Measurements from ENCODE around the gene TARM1. TPM values are rescaled to one million over a fixed set of nuclear protein-coding genes. Genes with fewer than 3 reads are reported as not detected.

The TARM1 gene
- total and polyA plus RNA-seq, 2 donors (not counting 1 experiment from before 2014, with no cell fraction given) = not detected

DNA sequence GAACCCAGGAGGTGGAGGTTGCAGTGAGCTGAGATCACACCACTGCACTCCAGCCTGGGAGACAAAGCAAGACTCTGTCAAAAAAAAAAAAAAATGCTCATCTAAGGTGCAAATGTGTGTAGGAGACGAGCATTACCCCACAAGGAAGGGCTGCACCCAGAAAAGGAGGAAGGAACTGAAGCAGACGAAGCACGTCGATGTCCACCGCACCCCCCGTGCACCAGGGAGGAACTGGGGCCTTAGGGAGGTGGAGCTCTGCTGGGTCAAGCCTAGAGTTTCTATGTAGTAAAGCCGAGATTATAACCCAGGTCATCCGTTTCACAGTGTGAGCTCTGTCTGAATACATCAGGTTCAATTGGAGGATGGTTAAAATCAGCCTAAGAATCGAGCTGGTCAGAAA is 18.5 kb downstream of the TARM1 start:
- H3K27ac Mint-ChIP-seq = no peak overlapping the region
- intact Hi-C loops (cut with micrococcal nuclease) = no loop called here
- Histone ChIP-seq H3K9ac (ENCODE audit: low read length) (no peak overlapping the region), H3K27ac (ENCODE audit: low read length in 2 of 2) (no peak overlapping the region), H3K4me3 (ENCODE audit: control extremely low read depth in 1 of 5, extremely low read depth in 1 of 5, insufficient read depth in 1 of 5, low read depth in 2 of 5, low read length in 4 of 5) (no peak overlapping the region), H3K36me3 (replicated peaks in 1 of 2; ENCODE audit: control extremely low read depth in 1 of 2, control insufficient read depth in 1 of 2, extremely low read depth in 1 of 2, insufficient read depth in 2 of 2, low read length in 1 of 2) (no peaks in the 10 kb centered on the region), H3K9me3 (ENCODE audit: control extremely low read depth in 1 of 3, control insufficient read depth in 2 of 3, insufficient read depth in 1 of 3, low read length in 2 of 3) (peaks cover 0 to 23% (median 0%) of the 10 kb centered on the region in 3 donors), H3K4me2 (replicated peaks; ENCODE audit: low read depth, low read length, poor library complexity, severe bottlenecking) (no peak overlapping the region), H3K27me3 (replicated peaks in 1 of 4; ENCODE audit: control extremely low read depth in 1 of 4, control insufficient read depth in 3 of 4, insufficient read depth in 4 of 4, low read length in 3 of 4) (no peaks in the 10 kb centered on the region), H3K4me1 (ENCODE audit: control insufficient read depth in 2 of 2, insufficient read depth in 2 of 2, low read length in 2 of 2) (no peaks in the 10 kb centered on the region), H3K79me2 (ENCODE audit: control insufficient read depth, insufficient read depth, low read length) (no peaks in the 10 kb centered on the region), H2AFZ (ENCODE audit: insufficient read depth, low read depth, low read length, poor library complexity, severe bottlenecking) (no peak overlapping the region), H4K20me1 (ENCODE audit: control insufficient read depth, insufficient read depth, low read length, poor library complexity, severe bottlenecking) (no peaks in the 10 kb centered on the region)
- H3K27me3 Mint-ChIP-seq = peaks cover 15% of the 10 kb centered on the region
- no peaks in the 10 kb centered on the region for H3K4me1 Mint-ChIP-seq
- TF ChIP-seq EZH2 (IDR thresholded peaks at IDR 0.05; ENCODE audit: borderline replicate concordance, insufficient read depth, low read depth, low read length, poor library complexity, severe bottlenecking) = no peak
- TF ChIP-seq, protein P1, sequence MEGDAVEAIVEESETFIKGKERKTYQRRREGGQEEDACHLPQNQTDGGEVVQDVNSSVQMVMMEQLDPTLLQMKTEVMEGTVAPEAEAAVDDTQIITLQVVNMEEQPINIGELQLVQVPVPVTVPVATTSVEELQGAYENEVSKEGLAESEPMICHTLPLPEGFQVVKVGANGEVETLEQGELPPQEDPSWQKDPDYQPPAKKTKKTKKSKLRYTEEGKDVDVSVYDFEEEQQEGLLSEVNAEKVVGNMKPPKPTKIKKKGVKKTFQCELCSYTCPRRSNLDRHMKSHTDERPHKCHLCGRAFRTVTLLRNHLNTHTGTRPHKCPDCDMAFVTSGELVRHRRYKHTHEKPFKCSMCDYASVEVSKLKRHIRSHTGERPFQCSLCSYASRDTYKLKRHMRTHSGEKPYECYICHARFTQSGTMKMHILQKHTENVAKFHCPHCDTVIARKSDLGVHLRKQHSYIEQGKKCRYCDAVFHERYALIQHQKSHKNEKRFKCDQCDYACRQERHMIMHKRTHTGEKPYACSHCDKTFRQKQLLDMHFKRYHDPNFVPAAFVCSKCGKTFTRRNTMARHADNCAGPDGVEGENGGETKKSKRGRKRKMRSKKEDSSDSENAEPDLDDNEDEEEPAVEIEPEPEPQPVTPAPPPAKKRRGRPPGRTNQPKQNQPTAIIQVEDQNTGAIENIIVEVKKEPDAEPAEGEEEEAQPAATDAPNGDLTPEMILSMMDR (IDR thresholded peaks at IDR 0.05) = no peak
- no peaks in the 10 kb centered on the region for H3K9me3 Mint-ChIP-seq (ENCODE audit: insufficient read depth)
- WGBS (ENCODE audit: insufficient coverage) = 29% methylated on average over 8 of the region's 9 CpGs
- ATAC-seq (ENCODE audit: low read depth) (no peak), DNase-seq (no peak)
- ChIA-PET POLR2A (no interaction called here), CTCF (no interaction called here)
- no peak overlapping the region for H3K4me3 Mint-ChIP-seq

DNA sequence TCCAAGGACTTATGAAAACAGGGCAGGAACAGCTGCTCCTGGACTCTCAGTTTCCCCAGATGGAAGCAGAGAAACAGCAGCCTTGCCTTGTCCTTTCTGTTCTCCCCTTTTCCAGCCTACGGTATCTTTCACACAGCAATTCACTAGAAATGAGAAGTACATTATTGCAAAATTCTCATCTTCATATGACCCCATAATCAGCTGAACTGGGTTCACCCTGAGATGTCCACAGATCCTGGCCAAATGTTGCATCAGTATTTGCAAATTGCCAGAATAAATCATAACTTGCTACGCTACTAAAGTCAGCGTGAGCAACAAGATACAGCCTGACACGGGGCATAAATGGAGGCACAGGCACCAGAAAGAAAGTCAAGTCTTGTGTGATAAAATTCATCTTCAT is 33.5 kb downstream of the TARM1 start:
- intact Hi-C loops (cut with micrococcal nuclease) = no loop called here
- ATAC-seq (ENCODE audit: low read depth) = no peak
- WGBS (ENCODE audit: insufficient coverage) = 100% methylated on average over 2 of the region's 4 CpGs

More for the DNA sequence above, 33.5 kb downstream of the TARM1 start:
- Mint-ChIP-seq H3K27ac (no peak overlapping the region), H3K27me3 (peaks cover 29% of the 10 kb centered on the region), H3K4me1 (no peaks in the 10 kb centered on the region), H3K9me3 (ENCODE audit: insufficient read depth) (peaks cover 7% of the 10 kb centered on the region), H3K4me3 (no peak overlapping the region)
- Histone ChIP-seq H2AFZ (ENCODE audit: insufficient read depth, low read depth, low read length, poor library complexity, severe bottlenecking) (no peak overlapping the region), H3K4me2 (replicated peaks; ENCODE audit: low read depth, low read length, poor library complexity, severe bottlenecking) (no peak overlapping the region), H3K4me1 (ENCODE audit: control insufficient read depth in 2 of 2, insufficient read depth in 2 of 2, low read length in 2 of 2) (no peaks in the 10 kb centered on the region), H3K36me3 (replicated peaks in 1 of 2; ENCODE audit: control extremely low read depth in 1 of 2, control insufficient read depth in 1 of 2, extremely low read depth in 1 of 2, insufficient read depth in 2 of 2, low read length in 1 of 2) (no peaks in the 10 kb centered on the region), H3K27ac (ENCODE audit: low read length in 2 of 2) (no peak overlapping the region), H3K9me3 (ENCODE audit: control extremely low read depth in 1 of 3, control insufficient read depth in 2 of 3, insufficient read depth in 1 of 3, low read length in 2 of 3) (peaks cover 0 to 10% (median 0%) of the 10 kb centered on the region in 3 donors), H3K27me3 (replicated peaks in 1 of 4; ENCODE audit: control extremely low read depth in 1 of 4, control insufficient read depth in 3 of 4, insufficient read depth in 4 of 4, low read length in 3 of 4) (peaks cover 0 to 3% (median 0%) of the 10 kb centered on the region in 4 experiments), H3K4me3 (ENCODE audit: control extremely low read depth in 1 of 5, extremely low read depth in 1 of 5, insufficient read depth in 1 of 5, low read depth in 2 of 5, low read length in 4 of 5) (no peak overlapping the region), H3K79me2 (ENCODE audit: control insufficient read depth, insufficient read depth, low read length) (no peaks in the 10 kb centered on the region), H4K20me1 (ENCODE audit: control insufficient read depth, insufficient read depth, low read length, poor library complexity, severe bottlenecking) (no peaks in the 10 kb centered on the region), H3K9ac (ENCODE audit: low read length) (no peak overlapping the region)
- no peak for TF ChIP-seq EZH2 (IDR thresholded peaks at IDR 0.05; ENCODE audit: borderline replicate concordance, insufficient read depth, low read depth, low read length, poor library complexity, severe bottlenecking)
- TF ChIP-seq, protein P1 (IDR thresholded peaks at IDR 0.05) = no peak
- ChIA-PET CTCF (no interaction called here), POLR2A (no interaction called here)
- DNase-seq = no peak
